CD4-positive, alpha-beta T cell treated with Interleukin-1 beta for 1 hour (primary cell): ENCODE measurements around the gene MPC1L.

Source experiments
- DNase-seq, 2 donors: peaks; one replicate each; pipeline ENCODE4 v3.0.0-alpha.2; 2020 to 2022

Gene MPC1L

GRCh38 chrX:40632199-40632598 is 9.0 kb downstream of the MPC1L start:
- no peak for DNase-seq

GRCh38 chrX:40637687-40638086 is 14.5 kb downstream of the MPC1L start:
- no peak for DNase-seq

- peak in 1 of 2 donors; percentile 7 for DNase-seq
Observed at GRCh38 chrX:40644176-40644575, 20.9 kb downstream of the MPC1L start.

GRCh38 chrX:40644821-40645358 is 21.7 kb downstream of the MPC1L start:
- peak; percentile 52 to 57 for DNase-seq

GRCh38 chrX:40646489-40647306 is 23.5 kb downstream of the MPC1L start:
- peak; percentile 17 to 40 for DNase-seq

GRCh38 chrX:40647307-40648197 is 24.3 kb downstream of the MPC1L start, which contains the start of gene CXorf38:
TSS of gene CXorf38 (minus strand) at chrX:40647561. CDS start at chrX:40647520, 41 bp downstream.
- DNase-seq: peak; percentile 92 to 97

- DNase-seq: peak; percentile 77
Observed at GRCh38 chrX:40651620-40652223, 28.5 kb downstream of the MPC1L start.

- no peak for DNase-seq
Observed at GRCh38 chrX:40652664-40653063, 29.4 kb downstream of the MPC1L start.

- no peak for DNase-seq
Observed at GRCh38 chrX:40653535-40653934, 30.3 kb downstream of the MPC1L start.

- DNase-seq: no peak
Observed at GRCh38 chrX:40660381-40660780, 37.2 kb downstream of the MPC1L start.

GRCh38 chrX:40661489-40661888 is 38.3 kb downstream of the MPC1L start:
- DNase-seq: no peak

- peak; percentile 6 to 12 for DNase-seq
Observed at GRCh38 chrX:40663078-40663740, 40.0 kb downstream of the MPC1L start.

GRCh38 chrX:40663880-40664630 is 40.8 kb downstream of the MPC1L start:
- DNase-seq: no peak

- DNase-seq: no peak
Observed at GRCh38 chrX:40671126-40671525, 47.9 kb downstream of the MPC1L start.
